H9 (cell line): ENCODE results near the gene USP13. TPM values are rescaled to one million over a fixed set of nuclear protein-coding genes. Genes with fewer than 3 reads are reported as not detected.

Source experiments
- DNase-seq: peaks from one replicate; pipeline ENCODE4 v3.0.0-alpha.2; 2017
- H2AFZ ChIP-seq: one replicate; pipeline ENCODE4 v1.6.1; 2013; ENCODE audit warnings: mild to moderate bottlenecking, low read length, control low read depth, moderate library complexity
- H2AK5ac ChIP-seq: 2 replicates; pipeline ENCODE4 v1.6.1; 2013; ENCODE audit warnings: low read length, control low read depth, mixed read lengths; ENCODE audit not compliant: insufficient read length
- H2BK120ac ChIP-seq: one replicate; pipeline ENCODE4 v1.6.1; 2013; ENCODE audit warnings: low read depth, mild to moderate bottlenecking, low read length, control low read depth, inconsistent platforms; ENCODE audit not compliant: poor library complexity, severe bottlenecking
- H2BK12ac ChIP-seq: 2 replicates; pipeline ENCODE4 v1.6.1; 2013; ENCODE audit warnings: low read length, control low read depth, mixed read lengths, low read depth; ENCODE audit not compliant: insufficient read length
- H2BK15ac ChIP-seq: 2 replicates; pipeline ENCODE4 v1.6.1; 2013; ENCODE audit warnings: low read depth, low read length, control low read depth
- H2BK20ac ChIP-seq: one replicate; pipeline ENCODE4 v1.6.1; 2013; ENCODE audit warnings: low read depth, mild to moderate bottlenecking, low read length, control low read depth, inconsistent platforms; ENCODE audit not compliant: poor library complexity, severe bottlenecking
- H2BK5ac ChIP-seq: 2 replicates; pipeline ENCODE4 v1.6.1; 2013; ENCODE audit warnings: low read length, control low read depth, mixed read lengths; ENCODE audit not compliant: insufficient read length
- H3K14ac ChIP-seq: 2 replicates; pipeline ENCODE4 v1.6.1; 2013; ENCODE audit warnings: low read length, control low read depth; ENCODE audit not compliant: insufficient read depth
- H3K18ac ChIP-seq: 2 replicates; pipeline ENCODE4 v1.6.1; 2013; ENCODE audit warnings: low read depth, mild to moderate bottlenecking, mixed read lengths, low read length, control low read depth; ENCODE audit not compliant: insufficient read length
- H3K23ac ChIP-seq: 2 replicates; pipeline ENCODE4 v1.6.1; 2013; ENCODE audit warnings: low read length, control low read depth, mixed read lengths, low read depth; ENCODE audit not compliant: insufficient read length
- H3K23me2 ChIP-seq: 2 replicates; pipeline ENCODE4 v1.6.1; 2013; ENCODE audit warnings: low read depth, mild to moderate bottlenecking, mixed read lengths, low read length, control low read depth; ENCODE audit not compliant: insufficient read length, poor library complexity, severe bottlenecking
- H3K27ac ChIP-seq: 2 replicates; pipeline ENCODE4 v1.5.1; 2013; ENCODE audit warnings: low read length, control low read depth, mixed read lengths, low read depth; ENCODE audit not compliant: insufficient read length
- H3K27me3 ChIP-seq: 2 replicates; pipeline ENCODE4 v1.6.1; 2013; ENCODE audit warnings: low read length, control low read depth, inconsistent platforms; ENCODE audit not compliant: insufficient read depth
- H3K4ac ChIP-seq: 2 replicates; pipeline ENCODE4 v1.6.1; 2013; ENCODE audit warnings: low read depth, mild to moderate bottlenecking, control low read depth, inconsistent platforms, low read length, moderate library complexity
- H3K4me1 ChIP-seq: 2 replicates; pipeline ENCODE4 v1.6.1; 2013; ENCODE audit warnings: low read length, control low read depth, inconsistent platforms; ENCODE audit not compliant: insufficient read depth
- H3K4me2 ChIP-seq: 2 replicates; pipeline ENCODE4 v1.6.1; 2013; ENCODE audit warnings: low read length, control low read depth, mixed read lengths; ENCODE audit not compliant: insufficient read length, insufficient read depth
- H3K56ac ChIP-seq: 2 replicates; pipeline ENCODE4 v1.6.1; 2013; ENCODE audit warnings: low read depth, mild to moderate bottlenecking, mixed read lengths, low read length, control low read depth; ENCODE audit not compliant: insufficient read length
- H3K79me1 ChIP-seq: 2 replicates; pipeline ENCODE4 v1.6.1; 2013; ENCODE audit warnings: low read depth, mild to moderate bottlenecking, moderate library complexity, low read length, control low read depth, inconsistent platforms; ENCODE audit not compliant: insufficient read depth, poor library complexity, severe bottlenecking
- H3K79me2 ChIP-seq: 2 replicates; pipeline ENCODE4 v1.6.1; 2013; ENCODE audit warnings: low read length, control low read depth, inconsistent platforms; ENCODE audit not compliant: insufficient read depth
- H3K9ac ChIP-seq: 2 replicates; pipeline ENCODE4 v1.6.1; 2013; ENCODE audit warnings: low read length, control low read depth, mixed read lengths; ENCODE audit not compliant: insufficient read length; ENCODE audit errors: extremely low read depth
- H3K9me3 ChIP-seq: one replicate; pipeline ENCODE4 v1.6.1; 2013; ENCODE audit warnings: low read depth, low read length, inconsistent platforms; ENCODE audit not compliant: control insufficient read depth
- H3T11ph ChIP-seq: one replicate; pipeline ENCODE4 v1.6.1; 2013; ENCODE audit warnings: mild to moderate bottlenecking, low read length, control low read depth, inconsistent platforms
- H4K20me1 ChIP-seq: one replicate; pipeline ENCODE4 v1.6.1; 2013; ENCODE audit not compliant: control insufficient read depth, insufficient read length, insufficient read depth
- H4K5ac ChIP-seq: 2 replicates; pipeline ENCODE4 v1.6.1; 2013; ENCODE audit warnings: low read depth, mild to moderate bottlenecking, mixed read lengths, low read length, control low read depth; ENCODE audit not compliant: insufficient read length
- H4K8ac ChIP-seq: replicated peaks from 2 replicates; pipeline ENCODE4 v1.6.1; 2013; ENCODE audit warnings: low read length, control low read depth, mixed read lengths, low read depth; ENCODE audit not compliant: insufficient read length
- H4K91ac ChIP-seq: 2 replicates; pipeline ENCODE4 v1.6.1; 2013; ENCODE audit warnings: low read depth, mild to moderate bottlenecking, moderate library complexity, mixed read lengths, low read length, control low read depth; ENCODE audit not compliant: insufficient read length
- H3K27ac Mint-ChIP-seq, 3 experiments: 2 replicates in 2 of 3; 3 replicates in 1 of 3; pipeline ENCODE4 v1.8.0; 2020 to 2021; ENCODE audit warnings: mixed read lengths in 3 of 3, mild to moderate bottlenecking in 1 of 3, moderate library complexity in 1 of 3
- H3K27me3 Mint-ChIP-seq: 2 replicates; pipeline ENCODE4 v1.8.0; 2021; ENCODE audit warnings: low read depth, mild to moderate bottlenecking, moderate library complexity, mixed read lengths
- H3K36me3 Mint-ChIP-seq, 3 experiments: 2 replicates in 2 of 3; 3 replicates in 1 of 3; pipeline ENCODE4 v1.8.0; 2020 to 2021; ENCODE audit warnings: low read depth in 3 of 3, mixed read lengths in 3 of 3; ENCODE audit not compliant: insufficient read depth in 1 of 3
- H3K4me1 Mint-ChIP-seq, 2 experiments: 2 replicates each; pipeline ENCODE4 v1.8.0; 2020; ENCODE audit warnings: mixed read lengths in 2 of 2
- H3K4me3 Mint-ChIP-seq, 2 experiments: 2 replicates in 1 of 2; 3 replicates in 1 of 2; pipeline ENCODE4 v1.8.0; 2020 to 2021; ENCODE audit warnings: mild to moderate bottlenecking in 2 of 2, mixed read lengths in 2 of 2, moderate library complexity in 1 of 2
- H3K9me3 Mint-ChIP-seq, 2 experiments: 2 replicates in 1 of 2; 3 replicates in 1 of 2; pipeline ENCODE4 v1.8.0; 2020; ENCODE audit warnings: mild to moderate bottlenecking in 2 of 2, mixed read lengths in 2 of 2, moderate library complexity in 1 of 2
- CTCF ChIP-seq: fragments of 200-600 bp; sonication (generic); conservative IDR thresholded peaks from 3 replicates; pipeline ENCODE4 v1.8.0; 2021; ENCODE audit warnings: antibody characterized with exemption, mild to moderate bottlenecking
- WGBS: extraction: QIAGEN DNeasy Blood & Tissue Kit; methylation state at CpG from one replicate; pipeline ENCODE4 v1.1.7; 2013; ENCODE audit warnings: missing lambda C conversion rate, low lambda C conversion rate, mixed read lengths; ENCODE audit not compliant: insufficient read length; ENCODE audit errors: extremely low coverage; 5-methylcytosine and 5-hydroxymethylcytosine counted together
- total RNA-seq: library from RNA; stranded (reverse); gene quantifications from 2 replicates; pipeline ENCODE4 v1.2.1, GENCODE V29; 2021

Gene USP13
- total RNA-seq, 1 experiment from 2014 or later: 26.7 TPM

GRCh38 chr3:179738998-179739397, 86.2 kb downstream of the USP13 start:
- H3K9ac ChIP-seq: no peak overlapping the region
- no peak overlapping the region for H4K8ac ChIP-seq
- no peak overlapping the region for H2BK120ac ChIP-seq
- H2AFZ ChIP-seq: no peak overlapping the region
- H4K20me1 ChIP-seq: no peaks in the 10 kb centered on the region
- Mint-ChIP-seq H3K4me1 (no peaks in the 10 kb centered on the region), H3K27me3 (no peaks in the 10 kb centered on the region), H3K9me3 (no peaks in the 10 kb centered on the region), H3K27ac (no peak overlapping the region), H3K36me3 (peaks cover 17 to 36% (median 27%) of the 10 kb centered on the region in 3 experiments), H3K4me3 (no peak overlapping the region; a peak in 1 of 5 replicates)
- H3K4me2 ChIP-seq: no peak overlapping the region
- no peak overlapping the region for H2BK5ac ChIP-seq
- no peak overlapping the region for H3K4ac ChIP-seq
- no peak for TF ChIP-seq CTCF
- H3K9me3 ChIP-seq: no peaks in the 10 kb centered on the region
- no peak overlapping the region for H2AK5ac ChIP-seq
- H3K4me1 ChIP-seq: no peaks in the 10 kb centered on the region
- H4K5ac ChIP-seq: no peak overlapping the region
- no peak overlapping the region for H3K14ac ChIP-seq
- no CpG with 5 or more reads among the region's 6 CpGs for WGBS
- no peak overlapping the region for H3K23ac ChIP-seq
- no peaks in the 10 kb centered on the region for H3K79me1 ChIP-seq
- no peak overlapping the region for H2BK20ac ChIP-seq
- no peak overlapping the region for H3K56ac ChIP-seq
- no peak overlapping the region for H3T11ph ChIP-seq
- H3K27me3 ChIP-seq: no peaks in the 10 kb centered on the region
- no peak overlapping the region for H2BK15ac ChIP-seq
- no peak overlapping the region for H3K18ac ChIP-seq
- no peak overlapping the region for H3K27ac ChIP-seq
- H2BK12ac ChIP-seq: no peak overlapping the region
- no peak overlapping the region for H4K91ac ChIP-seq
- DNase-seq: no peak
- no peaks in the 10 kb centered on the region for H3K23me2 ChIP-seq
- H3K79me2 ChIP-seq: no peaks in the 10 kb centered on the region
